Left renal pelvis (tissue), 4 donors: ENCODE measurements around the gene CDK18. TPM values are rescaled to one million over a fixed set of nuclear protein-coding genes. Genes with fewer than 3 reads are reported as not detected.

Experiments used
- DNase-seq, 4 donors: peaks; one replicate each; pipeline ENCODE4 v3.0.0-alpha.2; 2013; ENCODE audit warnings: low read depth in 4 of 4, low spot score in 3 of 4
- polyA plus RNA-seq, 4 donors: library from polyadenylated mRNA; unstranded; fragments of 120-200 nt; gene quantifications; one replicate each; pipeline ENCODE4 v1.2.1, GENCODE V29; 2013; ENCODE audit not compliant: insufficient read length in 4 of 4

The CDK18 gene
- polyA plus RNA-seq, 4 donors: 14.1 to 40.3 (median 25.5) TPM

- DNase-seq: no peak
Measured at GRCh38 chr1:205582046-205582445, 77.6 kb downstream of the CDK18 start.

Other genes with a start within 250 kb of the CDK18 start
- 10 to 100 TPM in 2 of 4 donors, 1 to 10 TPM in 2; 1.1 to 13.5 (median 9.9) TPM for gene NUAK2, start 182.9 kb upstream of the CDK18 start, polyA plus RNA-seq
- gene KLHDC8A, start 147.7 kb upstream of the CDK18 start, polyA plus RNA-seq: 1 to 10 TPM; 1.6 to 8.5 (median 2.1) TPM
- 1 to 10 TPM in 3 of 4 donors, under 1 TPM in 1; 0.30 to 3.3 (median 2.7) TPM for gene LEMD1, start 82.6 kb upstream of the CDK18 start, polyA plus RNA-seq
- gene BLACAT1, start 48.6 kb upstream of the CDK18 start, polyA plus RNA-seq: 1 to 10 TPM in 3 of 4 donors, under 1 TPM in 1; 0.34 to 3.3 (median 2.4) TPM
- gene ELK4, start 127.3 kb downstream of the CDK18 start, polyA plus RNA-seq: 10 to 100 TPM; 18.7 to 24.0 (median 21.8) TPM
- gene SLC45A3, start 175.8 kb downstream of the CDK18 start, polyA plus RNA-seq: 10 to 100 TPM in 1 of 4 donors, 1 to 10 TPM in 3; 1.7 to 10.5 (median 7.7) TPM
- gene NUCKS1, start 245.5 kb downstream of the CDK18 start, polyA plus RNA-seq: 100 to 1,000 TPM; 298 to 407 (median 360) TPM